Liver (tissue), 9 donors: ENCODE measurements around the gene CDKN2AIPNL. TPM values are rescaled to one million over a fixed set of nuclear protein-coding genes. Genes with fewer than 3 reads are reported as not detected.

Source experiments
- DNase-seq: peaks from one replicate; pipeline ENCODE4 v3.0.0-alpha.2; 2017; ENCODE audit warnings: low spot score
- H3K27ac ChIP-seq, 2 donors: one replicate each; pipeline ENCODE4 v1.7.0; 2013; ENCODE audit warnings: inconsistent platforms in 2 of 2, low read length in 2 of 2, control low read depth in 1 of 2, low read depth in 1 of 2, mild to moderate bottlenecking in 1 of 2
- H3K27me3 ChIP-seq, 4 donors: one replicate each; pipeline versions ENCODE4 v1.6.1 to v1.7.0; 2013; ENCODE audit warnings: low read length in 3 of 4, inconsistent platforms in 1 of 4, mild to moderate bottlenecking in 1 of 4, moderate library complexity in 1 of 4; ENCODE audit not compliant: control insufficient read depth in 4 of 4, insufficient read depth in 4 of 4
- H3K36me3 ChIP-seq, 4 donors: one replicate each; pipeline versions ENCODE4 v1.6.1 to v1.7.0; 2013; ENCODE audit warnings: low read length in 3 of 4, mild to moderate bottlenecking in 3 of 4, low read depth in 1 of 4, moderate library complexity in 1 of 4; ENCODE audit not compliant: control insufficient read depth in 4 of 4, insufficient read depth in 3 of 4
- H3K4me1 ChIP-seq, 4 donors: one replicate each; pipeline versions ENCODE4 v1.6.1 to v1.7.0; 2013; ENCODE audit warnings: low read length in 3 of 4, mild to moderate bottlenecking in 3 of 4, moderate library complexity in 1 of 4; ENCODE audit not compliant: control insufficient read depth in 4 of 4, insufficient read depth in 4 of 4
- H3K4me3 ChIP-seq, 3 donors: one replicate each; pipeline versions ENCODE4 v1.6.1 to v1.7.0; 2013; ENCODE audit warnings: low read length in 3 of 3, control low read depth in 1 of 3, low read depth in 1 of 3, mild to moderate bottlenecking in 1 of 3
- H3K9ac ChIP-seq, 2 donors: one replicate each; pipeline ENCODE4 v1.7.0; 2013; ENCODE audit warnings: low read length in 2 of 2, mild to moderate bottlenecking in 2 of 2, moderate library complexity in 2 of 2, control low read depth in 1 of 2, low read depth in 1 of 2
- H3K9me3 ChIP-seq, 4 donors: one replicate each; pipeline versions ENCODE4 v1.6.1 to v1.7.0; 2013; ENCODE audit warnings: low read length in 3 of 4; ENCODE audit not compliant: control insufficient read depth in 4 of 4
- EGR1 ChIP-seq, 2 donors: IDR thresholded peaks; 2 replicates each; pipeline ENCODE4 v1.6.1; 2016 to 2018; ENCODE audit warnings: antibody characterized with exemption in 2 of 2, low read depth in 2 of 2
- FOXA1 ChIP-seq: IDR thresholded peaks from 2 replicates; pipeline ENCODE4 v1.6.1; 2016; ENCODE audit warnings: antibody characterized with exemption
- FOXA2 ChIP-seq: IDR thresholded peaks from 2 replicates; pipeline ENCODE4 v1.6.1; 2016; ENCODE audit warnings: antibody characterized with exemption
- GABPA ChIP-seq, 2 donors: IDR thresholded peaks in 1 of 2; conservative IDR thresholded peaks in 1 of 2; 2 replicates each; pipeline ENCODE4 v1.6.1; 2016; ENCODE audit warnings: antibody characterized with exemption in 2 of 2, mild to moderate bottlenecking in 1 of 2, moderate library complexity in 1 of 2
- HNF4A ChIP-seq, 2 donors: conservative IDR thresholded peaks; 2 replicates each; pipeline ENCODE4 v1.6.1; 2016; ENCODE audit warnings: antibody characterized with exemption in 2 of 2, mild to moderate bottlenecking in 2 of 2
- HNF4G ChIP-seq: IDR thresholded peaks from 2 replicates; pipeline ENCODE4 v1.6.1; 2016; ENCODE audit warnings: antibody characterized with exemption
- JUND ChIP-seq, 2 donors: IDR thresholded peaks; 2 replicates each; pipeline ENCODE4 v1.6.1; 2016; ENCODE audit warnings: antibody characterized with exemption in 2 of 2
- NR2F2 ChIP-seq: IDR thresholded peaks from 2 replicates; pipeline ENCODE4 v1.6.1; 2016; ENCODE audit warnings: antibody characterized with exemption
- RAD21 ChIP-seq, 2 donors: IDR thresholded peaks; 2 replicates each; pipeline ENCODE4 v1.6.1; 2016; ENCODE audit warnings: antibody characterized with exemption in 2 of 2, mild to moderate bottlenecking in 2 of 2
- RXRA ChIP-seq, 2 donors: IDR thresholded peaks; 2 replicates each; pipeline ENCODE4 v1.6.1; 2017 to 2018; ENCODE audit warnings: antibody characterized with exemption in 2 of 2, mild to moderate bottlenecking in 1 of 2
- SP1 ChIP-seq: IDR thresholded peaks from 2 replicates; pipeline ENCODE4 v1.6.1; 2018; ENCODE audit warnings: antibody characterized with exemption, mild to moderate bottlenecking
- YY1 ChIP-seq: IDR thresholded peaks from 2 replicates; pipeline ENCODE4 v1.6.1; 2016; ENCODE audit warnings: antibody characterized with exemption, mild to moderate bottlenecking
- WGBS: extraction: QIAGEN DNeasy Blood & Tissue Kit; methylation state at CpG from one replicate; pipeline ENCODE4 v1.1.7; 2013; 5-methylcytosine and 5-hydroxymethylcytosine counted together
- polyA plus RNA-seq, 2 donors: library from polyadenylated mRNA; stranded (reverse) in 1 of 2; unstranded in 1 of 2; fragments of 200-250 nt in 1 of 2; fragments of >200 nt in 1 of 2; fragmentation: Nextera tagmentation in 1 of 2; extraction: Ambion mirVana in 1 of 2; gene quantifications; one replicate each; pipeline versions ENCODE4 v1.2.1 to v1.2.3, GENCODE V29; 2013 to 2015
- total RNA-seq, 2 donors: library from RNA; depleted of rRNA; stranded (reverse); fragments of >200 nt; gene quantifications; one replicate each; pipeline ENCODE4 v1.2.3, GENCODE V29; 2014
- TF ChIP-seq, protein P1 (sequence below): IDR thresholded peaks from 2 replicates; pipeline ENCODE4 v1.6.1; 2016; ENCODE audit warnings: antibody characterized with exemption
- TF ChIP-seq, protein P2 (sequence below): fragments of 150-350 bp; IDR thresholded peaks from 2 replicates; pipeline ENCODE4 v1.5.1; 2017; ENCODE audit warnings: improper control_type of control experiment, low read depth, low read length; ENCODE audit not compliant: missing input control
- TF ChIP-seq, protein P3 (sequence below): IDR thresholded peaks from 2 replicates; pipeline ENCODE4 v1.6.1; 2016; ENCODE audit warnings: antibody characterized with exemption
- TF ChIP-seq, protein P4 (sequence below): IDR thresholded peaks from 2 replicates; pipeline ENCODE4 v1.6.1; 2016; ENCODE audit warnings: antibody characterized with exemption, mild to moderate bottlenecking
- TF ChIP-seq, protein P5 (sequence below): IDR thresholded peaks from 2 replicates; pipeline ENCODE4 v1.6.1; 2016; ENCODE audit warnings: antibody characterized with exemption
- donor health status: healthy.
- donor health status: healthy.
- donor health status: healthy.
- donor health status: healthy.
- donor health status: healthy.

The CDKN2AIPNL gene
- total and polyA plus RNA-seq, 4 donors: 7.2 to 13.3 (median 9.3) TPM

DNA sequence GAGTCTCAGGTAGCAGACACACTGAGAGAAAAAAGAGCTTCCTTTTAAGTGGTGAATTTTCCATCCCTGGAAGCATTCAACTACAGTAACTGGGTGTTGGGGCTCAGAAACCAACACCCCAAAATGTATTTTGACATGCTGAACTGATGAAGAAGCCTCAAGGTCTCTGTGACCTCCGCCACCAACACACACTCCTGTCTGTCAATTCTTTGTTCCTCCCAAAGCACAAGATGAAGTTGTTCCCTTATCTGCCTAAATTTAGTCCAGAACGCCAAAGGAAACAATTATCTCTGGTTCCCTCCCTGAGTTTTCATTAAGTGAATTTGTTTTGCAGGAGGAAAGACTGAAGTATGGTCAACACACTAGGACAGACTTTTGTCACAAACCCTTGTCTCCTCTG is 1.4 kb upstream of the CDKN2AIPNL start:
- peak overlapping the region; percentile 49 to 87 for H3K27ac ChIP-seq
- no peaks in the 10 kb centered on the region for H3K27me3 ChIP-seq
- H3K4me3 ChIP-seq: no peak overlapping the region
- H3K9ac ChIP-seq: peak overlapping the region in 1 of 2 donors; percentile 36
- TF ChIP-seq, protein P1, sequence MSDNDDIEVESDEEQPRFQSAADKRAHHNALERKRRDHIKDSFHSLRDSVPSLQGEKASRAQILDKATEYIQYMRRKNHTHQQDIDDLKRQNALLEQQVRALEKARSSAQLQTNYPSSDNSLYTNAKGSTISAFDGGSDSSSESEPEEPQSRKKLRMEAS: no peak
- TF ChIP-seq, protein P2, sequence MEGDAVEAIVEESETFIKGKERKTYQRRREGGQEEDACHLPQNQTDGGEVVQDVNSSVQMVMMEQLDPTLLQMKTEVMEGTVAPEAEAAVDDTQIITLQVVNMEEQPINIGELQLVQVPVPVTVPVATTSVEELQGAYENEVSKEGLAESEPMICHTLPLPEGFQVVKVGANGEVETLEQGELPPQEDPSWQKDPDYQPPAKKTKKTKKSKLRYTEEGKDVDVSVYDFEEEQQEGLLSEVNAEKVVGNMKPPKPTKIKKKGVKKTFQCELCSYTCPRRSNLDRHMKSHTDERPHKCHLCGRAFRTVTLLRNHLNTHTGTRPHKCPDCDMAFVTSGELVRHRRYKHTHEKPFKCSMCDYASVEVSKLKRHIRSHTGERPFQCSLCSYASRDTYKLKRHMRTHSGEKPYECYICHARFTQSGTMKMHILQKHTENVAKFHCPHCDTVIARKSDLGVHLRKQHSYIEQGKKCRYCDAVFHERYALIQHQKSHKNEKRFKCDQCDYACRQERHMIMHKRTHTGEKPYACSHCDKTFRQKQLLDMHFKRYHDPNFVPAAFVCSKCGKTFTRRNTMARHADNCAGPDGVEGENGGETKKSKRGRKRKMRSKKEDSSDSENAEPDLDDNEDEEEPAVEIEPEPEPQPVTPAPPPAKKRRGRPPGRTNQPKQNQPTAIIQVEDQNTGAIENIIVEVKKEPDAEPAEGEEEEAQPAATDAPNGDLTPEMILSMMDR: no peak
- no peak for TF ChIP-seq SP1
- TF ChIP-seq HNF4A (conservative IDR thresholded peaks at IDR 0.05): no peak
- no peaks in the 10 kb centered on the region for H3K36me3 ChIP-seq
- 71% methylated on average over 2 of the region's 2 CpGs for WGBS
- no peaks in the 10 kb centered on the region for H3K9me3 ChIP-seq
- peaks cover 6 to 62% (median 44%) of the 10 kb centered on the region in 4 donors for H3K4me1 ChIP-seq
- DNase-seq: no peak

DNA sequence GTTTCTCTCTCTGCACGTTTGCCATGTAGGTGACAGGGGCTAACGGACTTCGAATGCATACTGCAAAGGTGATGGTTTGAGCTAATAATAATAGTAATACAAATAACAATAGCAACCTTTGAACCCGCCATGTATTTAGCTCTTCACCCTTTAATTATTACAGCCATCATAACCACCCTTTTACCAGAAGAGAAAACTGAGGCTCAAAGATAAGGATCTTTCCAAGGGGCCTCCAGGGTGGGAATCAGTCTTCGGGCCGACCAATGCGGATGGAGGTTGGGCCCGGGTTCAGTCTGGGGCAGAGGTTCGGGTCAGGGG is 494 bp downstream of the CDKN2AIPNL start:
- TF ChIP-seq RAD21 (IDR thresholded peaks at IDR 0.05): no peak
- TF ChIP-seq FOXA2: no peak
- TF ChIP-seq SP1: no peak
- TF ChIP-seq EGR1 (IDR thresholded peaks at IDR 0.05; ENCODE audit: low read depth in 2 of 2): no peak
- H3K36me3 ChIP-seq: peaks cover 0 to 4% (median 0%) of the 10 kb centered on the region in 4 donors
- peak overlapping the region; percentile 79 to 95 (median 87) for H3K4me3 ChIP-seq
- H3K9ac ChIP-seq: peak overlapping the region; percentile 46 to 84
- no peaks in the 10 kb centered on the region for H3K27me3 ChIP-seq
- peaks cover 2 to 49% (median 31%) of the 10 kb centered on the region in 4 donors for H3K4me1 ChIP-seq
- WGBS: 8% methylated on average over 9 of the region's 9 CpGs
- no peaks in the 10 kb centered on the region for H3K9me3 ChIP-seq
- H3K27ac ChIP-seq: peak overlapping the region; percentile 49 to 87
- no peak for DNase-seq

DNA sequence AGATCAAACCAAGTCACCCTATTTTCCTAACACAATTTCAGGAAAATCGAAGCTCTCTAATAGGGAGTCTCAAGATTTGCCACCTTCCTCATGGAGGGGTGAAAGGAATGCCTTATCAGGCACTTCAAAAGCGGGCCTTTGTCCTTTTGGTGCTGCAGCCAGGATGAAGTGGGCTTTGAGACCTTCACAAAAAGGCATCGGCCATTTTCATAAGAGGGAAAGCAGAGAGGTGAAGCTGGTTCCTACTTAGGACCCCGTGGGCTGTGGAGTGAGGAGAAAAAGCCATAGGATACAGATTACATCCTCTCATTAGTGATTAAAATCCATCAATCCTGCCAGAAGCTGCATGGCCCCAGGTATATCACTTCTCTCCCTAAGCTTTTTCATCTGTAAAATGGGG is 859 bp downstream of the CDKN2AIPNL start:
- H3K36me3 ChIP-seq: peaks cover 0 to 7% (median 0%) of the 10 kb centered on the region in 4 donors
- TF ChIP-seq, protein P3, sequence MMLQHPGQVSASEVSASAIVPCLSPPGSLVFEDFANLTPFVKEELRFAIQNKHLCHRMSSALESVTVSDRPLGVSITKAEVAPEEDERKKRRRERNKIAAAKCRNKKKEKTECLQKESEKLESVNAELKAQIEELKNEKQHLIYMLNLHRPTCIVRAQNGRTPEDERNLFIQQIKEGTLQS: no peak
- TF ChIP-seq GABPA (IDR thresholded peaks at IDR 0.05 in 1 of 2, conservative IDR thresholded peaks at IDR 0.05 in 1 of 2) (no peak), NR2F2 (no peak), JUND (IDR thresholded peaks at IDR 0.05) (no peak), RXRA (IDR thresholded peaks at IDR 0.05) (no peak), SP1 (no peak), HNF4G (no peak), YY1 (no peak), RAD21 (IDR thresholded peaks at IDR 0.05) (no peak), FOXA2 (no peak), FOXA1 (no peak), HNF4A (conservative IDR thresholded peaks at IDR 0.05) (no peak), EGR1 (IDR thresholded peaks at IDR 0.05; ENCODE audit: low read depth in 2 of 2) (no peak)
- TF ChIP-seq, protein P2: no peak
- TF ChIP-seq, protein P4, sequence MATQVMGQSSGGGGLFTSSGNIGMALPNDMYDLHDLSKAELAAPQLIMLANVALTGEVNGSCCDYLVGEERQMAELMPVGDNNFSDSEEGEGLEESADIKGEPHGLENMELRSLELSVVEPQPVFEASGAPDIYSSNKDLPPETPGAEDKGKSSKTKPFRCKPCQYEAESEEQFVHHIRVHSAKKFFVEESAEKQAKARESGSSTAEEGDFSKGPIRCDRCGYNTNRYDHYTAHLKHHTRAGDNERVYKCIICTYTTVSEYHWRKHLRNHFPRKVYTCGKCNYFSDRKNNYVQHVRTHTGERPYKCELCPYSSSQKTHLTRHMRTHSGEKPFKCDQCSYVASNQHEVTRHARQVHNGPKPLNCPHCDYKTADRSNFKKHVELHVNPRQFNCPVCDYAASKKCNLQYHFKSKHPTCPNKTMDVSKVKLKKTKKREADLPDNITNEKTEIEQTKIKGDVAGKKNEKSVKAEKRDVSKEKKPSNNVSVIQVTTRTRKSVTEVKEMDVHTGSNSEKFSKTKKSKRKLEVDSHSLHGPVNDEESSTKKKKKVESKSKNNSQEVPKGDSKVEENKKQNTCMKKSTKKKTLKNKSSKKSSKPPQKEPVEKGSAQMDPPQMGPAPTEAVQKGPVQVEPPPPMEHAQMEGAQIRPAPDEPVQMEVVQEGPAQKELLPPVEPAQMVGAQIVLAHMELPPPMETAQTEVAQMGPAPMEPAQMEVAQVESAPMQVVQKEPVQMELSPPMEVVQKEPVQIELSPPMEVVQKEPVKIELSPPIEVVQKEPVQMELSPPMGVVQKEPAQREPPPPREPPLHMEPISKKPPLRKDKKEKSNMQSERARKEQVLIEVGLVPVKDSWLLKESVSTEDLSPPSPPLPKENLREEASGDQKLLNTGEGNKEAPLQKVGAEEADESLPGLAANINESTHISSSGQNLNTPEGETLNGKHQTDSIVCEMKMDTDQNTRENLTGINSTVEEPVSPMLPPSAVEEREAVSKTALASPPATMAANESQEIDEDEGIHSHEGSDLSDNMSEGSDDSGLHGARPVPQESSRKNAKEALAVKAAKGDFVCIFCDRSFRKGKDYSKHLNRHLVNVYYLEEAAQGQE: no peak
- TF ChIP-seq, protein P5, sequence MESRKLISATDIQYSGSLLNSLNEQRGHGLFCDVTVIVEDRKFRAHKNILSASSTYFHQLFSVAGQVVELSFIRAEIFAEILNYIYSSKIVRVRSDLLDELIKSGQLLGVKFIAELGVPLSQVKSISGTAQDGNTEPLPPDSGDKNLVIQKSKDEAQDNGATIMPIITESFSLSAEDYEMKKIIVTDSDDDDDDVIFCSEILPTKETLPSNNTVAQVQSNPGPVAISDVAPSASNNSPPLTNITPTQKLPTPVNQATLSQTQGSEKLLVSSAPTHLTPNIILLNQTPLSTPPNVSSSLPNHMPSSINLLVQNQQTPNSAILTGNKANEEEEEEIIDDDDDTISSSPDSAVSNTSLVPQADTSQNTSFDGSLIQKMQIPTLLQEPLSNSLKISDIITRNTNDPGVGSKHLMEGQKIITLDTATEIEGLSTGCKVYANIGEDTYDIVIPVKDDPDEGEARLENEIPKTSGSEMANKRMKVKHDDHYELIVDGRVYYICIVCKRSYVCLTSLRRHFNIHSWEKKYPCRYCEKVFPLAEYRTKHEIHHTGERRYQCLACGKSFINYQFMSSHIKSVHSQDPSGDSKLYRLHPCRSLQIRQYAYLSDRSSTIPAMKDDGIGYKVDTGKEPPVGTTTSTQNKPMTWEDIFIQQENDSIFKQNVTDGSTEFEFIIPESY: no peak
- no peak for DNase-seq
- H3K27ac ChIP-seq: no peak overlapping the region
- no peaks in the 10 kb centered on the region for H3K27me3 ChIP-seq
- H3K9ac ChIP-seq: peak overlapping the region in 1 of 2 donors; percentile 84
- 71% methylated on average over 4 of the region's 4 CpGs for WGBS
- peaks cover 2 to 47% (median 30%) of the 10 kb centered on the region in 4 donors for H3K4me1 ChIP-seq
- no peaks in the 10 kb centered on the region for H3K9me3 ChIP-seq
- H3K4me3 ChIP-seq: peak overlapping the region; percentile 79 to 95 (median 87)
